Cardiac muscle cell (in vitro differentiated cells and primary cell): Measurements from ENCODE around the gene PAM. TPM values are rescaled to one million over a fixed set of nuclear protein-coding genes. Genes with fewer than 3 reads are reported as not detected.

Experiments
- DNase-seq, 2 donors: peaks; one replicate each; pipeline versions ENCODE4 v3.0.0 to v3.0.0-alpha.2; 2010 to 2017; ENCODE audit warnings: low read depth in 1 of 2, low spot score in 1 of 2
- H3K27ac ChIP-seq: fragments of 200-600 bp; sonication (generic); 2 replicates; pipeline ENCODE4 v1.5.1; 2016
- H3K27me3 ChIP-seq: fragments of 200-600 bp; sonication (generic); 2 replicates; pipeline ENCODE4 v1.6.0; 2016; ENCODE audit warnings: control low read depth
- H3K36me3 ChIP-seq: fragments of 200-600 bp; sonication (generic); 2 replicates; pipeline ENCODE4 v1.5.1; 2016; ENCODE audit warnings: control low read depth
- H3K4me1 ChIP-seq: fragments of 200-600 bp; sonication (generic); 2 replicates; pipeline ENCODE4 v1.8.1; 2017; ENCODE audit warnings: low read depth, mild to moderate bottlenecking, mixed run types
- H3K4me3 ChIP-seq: fragments of 200-600 bp; sonication (generic); 2 replicates; pipeline ENCODE4 v1.5.1; 2016; ENCODE audit warnings: mild to moderate bottlenecking
- H3K9me3 ChIP-seq: fragments of 200-600 bp; sonication (generic); 2 replicates; pipeline ENCODE4 v1.5.1; 2017; ENCODE audit warnings: low read depth, mild to moderate bottlenecking, control low read depth
- CTCF ChIP-seq: IDR thresholded peaks from 2 replicates; pipeline ENCODE4 v1.5.1; 2012; ENCODE audit warnings: low read depth, mild to moderate bottlenecking, low read length
- polyA plus RNA-seq: library from polyadenylated mRNA; unstranded; fragments of >200 nt; fragmentation: Nextera tagmentation; extraction: Ambion mirVana; gene quantifications from 2 replicates; pipeline ENCODE4 v1.2.1, GENCODE V29; 2016
- total RNA-seq: library from RNA; depleted of rRNA; stranded (reverse); fragments of >200 nt; gene quantifications from 2 replicates; pipeline ENCODE4 v1.2.3, GENCODE V29; 2016

Gene PAM
- total and polyA plus RNA-seq, 2 experiments from 2014 or later: 375 to 392 TPM

GRCh38 chr5:102765350-102765749 is 10.2 kb downstream of the PAM start:
- TF ChIP-seq CTCF: no peak
- no peak for DNase-seq

GRCh38 chr5:102766295-102767090 is 11.4 kb downstream of the PAM start:
- Histone ChIP-seq H3K27me3 (no peaks in the 10 kb centered on the region), H3K4me3 (no peak overlapping the region), H3K36me3 (no peaks in the 10 kb centered on the region), H3K4me1 (peaks cover 3% of the 10 kb centered on the region), H3K9me3 (no peaks in the 10 kb centered on the region), H3K27ac (no peak overlapping the region)
- no peak for DNase-seq
- TF ChIP-seq CTCF: no peak

More at GRCh38 chr5:102765350-102765749, 10.2 kb downstream of the PAM start:
- Histone ChIP-seq H3K4me1 (peaks cover 3% of the 10 kb centered on the region), H3K4me3 (no peak overlapping the region), H3K27me3 (no peaks in the 10 kb centered on the region), H3K9me3 (no peaks in the 10 kb centered on the region), H3K36me3 (no peaks in the 10 kb centered on the region), H3K27ac (no peak overlapping the region)

- no peak for TF ChIP-seq CTCF
- Histone ChIP-seq H3K9me3 (no peaks in the 10 kb centered on the region), H3K4me1 (peaks cover under 1% of the 10 kb centered on the region), H3K36me3 (no peaks in the 10 kb centered on the region), H3K4me3 (no peak overlapping the region), H3K27ac (no peak overlapping the region), H3K27me3 (no peaks in the 10 kb centered on the region)
- DNase-seq: no peak
Observed at GRCh38 chr5:102767862-102768261, 12.8 kb downstream of the PAM start.

- Histone ChIP-seq H3K27me3 (no peaks in the 10 kb centered on the region), H3K27ac (no peak overlapping the region), H3K9me3 (no peaks in the 10 kb centered on the region), H3K4me1 (no peaks in the 10 kb centered on the region), H3K4me3 (no peak overlapping the region), H3K36me3 (no peaks in the 10 kb centered on the region)
- no peak for DNase-seq
- no peak for TF ChIP-seq CTCF
Observed at GRCh38 chr5:102770803-102771202, 15.7 kb downstream of the PAM start.

GRCh38 chr5:102771435-102771834 is 16.3 kb downstream of the PAM start:
- Histone ChIP-seq H3K27me3 (no peaks in the 10 kb centered on the region), H3K36me3 (no peaks in the 10 kb centered on the region), H3K9me3 (no peaks in the 10 kb centered on the region), H3K4me1 (no peaks in the 10 kb centered on the region), H3K4me3 (no peak overlapping the region), H3K27ac (no peak overlapping the region)
- peak in 1 of 2 donors; percentile 35 for DNase-seq
- TF ChIP-seq CTCF: no peak
